ENCODE data around the gene WDR38. TPM values are rescaled to one million over a fixed set of nuclear protein-coding genes. Genes with fewer than 3 reads are reported as not detected.

WDR38 gene
- total and polyA plus RNA-seq, 7 donors = not detected

DNA sequence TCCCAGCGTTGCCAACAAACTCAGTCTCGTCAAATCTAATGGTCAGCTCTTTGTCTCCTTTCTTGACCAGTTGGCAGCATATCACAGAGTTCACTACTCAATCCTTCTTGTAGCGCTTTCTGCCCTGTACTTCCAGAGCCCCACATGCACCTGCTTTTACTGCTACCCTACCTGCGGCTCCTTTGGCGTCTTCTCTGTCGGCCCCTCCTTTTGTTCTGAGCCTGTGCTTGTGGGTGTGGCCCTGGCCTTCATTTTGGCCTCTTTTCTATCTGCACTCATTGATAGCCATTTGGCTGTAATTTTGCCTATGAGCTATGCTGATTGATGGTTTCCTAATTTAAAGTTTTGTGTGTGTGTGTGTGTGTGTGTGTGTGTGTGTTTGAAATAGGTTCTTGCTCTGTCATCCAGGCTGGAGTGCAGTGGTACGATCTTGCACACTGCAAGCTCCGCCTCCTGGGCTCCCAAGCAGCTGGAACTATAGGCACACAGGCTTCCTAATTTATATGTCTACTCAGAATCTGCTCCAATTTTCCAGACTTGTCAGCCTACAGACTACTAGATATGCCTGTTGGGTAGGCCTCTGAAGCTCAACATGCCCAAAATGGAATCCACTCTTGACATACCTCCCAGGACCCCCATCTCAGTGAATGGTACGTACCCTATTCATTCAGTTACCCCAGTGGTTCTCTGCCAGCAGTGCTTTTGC is 40.9 kb downstream of the WDR38 start:
- no peak overlapping the region for H3K27ac ChIP-seq
- no peak overlapping the region for H3K4me3 ChIP-seq
- H3K27me3 ChIP-seq = no peaks in the 10 kb centered on the region
- no peaks in the 10 kb centered on the region for H3K9me3 ChIP-seq
- H3K36me3 ChIP-seq = peaks cover 11 to 85% (median 42%) of the 10 kb centered on the region in 4 donors
- no peak for DNase-seq
- intact Hi-C loops (cut with DNase I) = no loop called here
- no peaks in the 10 kb centered on the region for H3K4me1 ChIP-seq
- whole genome bisulfite sequencing, 2 donors = 87 to 93% methylated on average over 9 of the region's 9 CpGs
- TF ChIP-seq CTCF (IDR thresholded peaks at IDR 0.05) (no peak), EP300 (IDR thresholded peaks at IDR 0.05) (no peak), POLR2AphosphoS5 (IDR thresholded peaks at IDR 0.05) (no peak)

DNA sequence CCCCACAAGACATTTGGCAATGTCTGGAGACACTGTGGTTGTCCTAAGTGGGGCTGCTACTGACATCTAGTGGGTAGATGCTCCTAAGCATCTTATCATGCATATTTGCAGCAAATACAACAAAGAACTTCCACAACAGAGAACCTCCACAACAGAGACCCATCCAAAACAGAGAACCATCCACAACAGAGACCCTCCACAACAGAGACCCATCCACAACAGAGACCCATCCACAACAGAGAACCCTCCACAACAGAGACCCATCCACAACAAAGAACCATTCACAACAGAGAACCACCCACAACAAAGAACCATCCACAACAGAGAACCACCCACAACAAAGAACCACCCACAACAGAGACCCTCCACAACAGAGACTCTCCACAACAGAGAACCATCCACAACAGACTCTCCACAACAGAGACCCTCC is 41.5 kb downstream of the WDR38 start:
- H3K27ac ChIP-seq = no peak overlapping the region
- no peaks in the 10 kb centered on the region for H3K27me3 ChIP-seq
- no peaks in the 10 kb centered on the region for H3K9me3 ChIP-seq
- intact Hi-C loops (cut with DNase I) = no loop called here
- H3K4me3 ChIP-seq = no peak overlapping the region
- H3K4me1 ChIP-seq = no peaks in the 10 kb centered on the region
- DNase-seq = no peak
- TF ChIP-seq CTCF (IDR thresholded peaks at IDR 0.05) (no peak), POLR2A (IDR thresholded peaks at IDR 0.05) (no peak), POLR2AphosphoS5 (IDR thresholded peaks at IDR 0.05) (no peak), EP300 (IDR thresholded peaks at IDR 0.05) (no peak)
- peaks cover 5 to 85% (median 43%) of the 10 kb centered on the region in 4 donors for H3K36me3 ChIP-seq

DNA sequence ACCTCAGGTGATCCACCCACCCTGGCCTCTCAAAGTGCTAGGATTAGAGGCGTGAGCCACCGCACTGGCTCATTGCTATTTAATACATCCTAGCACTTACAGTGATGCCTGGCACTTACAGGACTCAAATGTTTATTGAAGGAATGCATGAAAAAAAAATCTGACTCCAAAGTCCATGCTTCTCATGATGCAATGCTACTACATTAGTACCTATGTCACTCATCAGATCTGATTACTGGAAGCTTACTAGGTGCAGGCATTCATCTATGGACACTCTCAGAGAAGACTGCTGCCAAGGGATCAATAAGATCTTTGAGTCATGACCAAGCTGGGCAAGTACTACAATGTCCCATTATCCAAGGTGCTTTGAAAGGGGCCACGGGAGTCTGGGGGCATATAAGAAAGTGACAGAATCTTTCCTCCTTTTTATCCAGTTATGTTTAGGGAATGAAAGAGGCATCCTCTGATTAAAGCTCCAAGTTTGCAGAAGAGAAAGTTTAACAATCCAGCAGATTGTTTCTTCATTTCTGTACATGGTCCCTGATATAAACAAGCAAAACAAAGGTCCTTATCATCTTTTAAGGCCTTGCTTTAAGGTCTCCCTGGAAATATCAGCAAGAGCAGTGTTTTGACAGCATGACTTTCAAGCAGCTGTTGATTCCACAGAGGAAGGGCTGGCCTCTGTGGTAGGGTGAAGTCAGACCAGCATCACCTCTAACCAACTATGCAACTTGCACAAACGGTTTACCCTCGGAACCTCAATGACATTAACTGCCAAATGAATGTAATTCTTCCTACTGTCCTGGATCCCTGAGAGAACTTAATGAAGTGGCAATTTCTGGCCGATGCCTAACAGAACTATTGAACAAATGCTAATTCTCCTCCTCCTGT is 44.6 kb downstream of the WDR38 start:
- DNase-seq = no peak
- no peak for TF ChIP-seq POLR2A (IDR thresholded peaks at IDR 0.05)
- no peak for TF ChIP-seq POLR2AphosphoS5 (IDR thresholded peaks at IDR 0.05)
- TF ChIP-seq CTCF (IDR thresholded peaks at IDR 0.05) = no peak
- TF ChIP-seq EP300 (IDR thresholded peaks at IDR 0.05) = no peak
- no peaks in the 10 kb centered on the region for H3K4me1 ChIP-seq
- 88 to 92% methylated on average over 6 of the region's 6 CpGs for WGBS, 2 donors
- peaks cover 5 to 64% (median 35%) of the 10 kb centered on the region in 4 donors for H3K36me3 ChIP-seq
- no peaks in the 10 kb centered on the region for H3K27me3 ChIP-seq
- no peaks in the 10 kb centered on the region for H3K9me3 ChIP-seq
- H3K27ac ChIP-seq = no peak overlapping the region
- no peak overlapping the region for H3K4me3 ChIP-seq
- intact Hi-C loops (cut with DNase I) = no loop called here

GRCh38 chr9:124899845-124900244 is 46.6 kb downstream of the WDR38 start:
- peaks cover 0 to 70% (median 33%) of the 10 kb centered on the region in 4 donors for H3K36me3 ChIP-seq
- no peaks in the 10 kb centered on the region for H3K27me3 ChIP-seq
- no peaks in the 10 kb centered on the region for H3K9me3 ChIP-seq
- no peak for TF ChIP-seq POLR2AphosphoS5 (IDR thresholded peaks at IDR 0.05)
- no peak for TF ChIP-seq EP300 (IDR thresholded peaks at IDR 0.05)
- no peak for TF ChIP-seq POLR2A (IDR thresholded peaks at IDR 0.05)
- TF ChIP-seq CTCF (IDR thresholded peaks at IDR 0.05) = no peak
- intact Hi-C loops (cut with DNase I) = no loop called here
- H3K4me1 ChIP-seq = no peaks in the 10 kb centered on the region
- no peak overlapping the region for H3K4me3 ChIP-seq
- WGBS, 2 donors = 95% methylated on average over 9 of the region's 9 CpGs
- DNase-seq = no peak
- H3K27ac ChIP-seq = no peak overlapping the region

Data from sigmoid colon (tissue), 7 donors.